Large intestine (tissue), 3 donors: ENCODE results near the gene GNA15. TPM values are rescaled to one million over a fixed set of nuclear protein-coding genes. Genes with fewer than 3 reads are reported as not detected.
A peak's percentile ranks its signal among the peaks of the same experiment; 100 is the strongest.
"Not testable (repeated sequence)": the region's sequence is repeated elsewhere in the genome, so short reads cannot be mapped to it uniquely, and the experiment has no call there.

ENCODE experiments used
- DNase-seq, 2 donors: peaks; one replicate each; pipeline versions ENCODE4 v3.0.0 to v3.0.0-alpha.2; 2013
- H3K27ac ChIP-seq: one replicate; pipeline ENCODE4 v1.5.1; 2013; ENCODE audit warnings: low read length
- H3K27me3 ChIP-seq: 2 replicates; pipeline ENCODE4 v1.6.1; 2013; ENCODE audit warnings: low read length; ENCODE audit not compliant: control insufficient read depth, insufficient read depth
- H3K36me3 ChIP-seq: 2 replicates; pipeline ENCODE4 v1.6.1; 2013; ENCODE audit warnings: low read length; ENCODE audit not compliant: control insufficient read depth, insufficient read depth
- H3K4me1 ChIP-seq: one replicate; pipeline ENCODE4 v1.6.1; 2013; ENCODE audit warnings: low read length; ENCODE audit not compliant: control insufficient read depth, insufficient read depth
- H3K4me3 ChIP-seq: one replicate; pipeline ENCODE4 v1.5.1; 2013; ENCODE audit warnings: low read length
- H3K9me3 ChIP-seq: one replicate; pipeline ENCODE4 v1.6.1; 2013; ENCODE audit warnings: mild to moderate bottlenecking, low read depth, low read length, moderate library complexity; ENCODE audit not compliant: control insufficient read depth
- WGBS: methylation state at CpG from one replicate; pipeline ENCODE4 v1.1.5; 2013; ENCODE audit warnings: low lambda C conversion rate; ENCODE audit not compliant: insufficient coverage; 5-methylcytosine and 5-hydroxymethylcytosine counted together
- polyA plus RNA-seq: library from polyadenylated mRNA; unstranded; fragments of 120-200 nt; gene quantifications from one replicate; pipeline ENCODE4 v1.2.1, GENCODE V29; 2013

GNA15 gene
- polyA plus RNA-seq, 1 donor: 2.1 TPM

DNA sequence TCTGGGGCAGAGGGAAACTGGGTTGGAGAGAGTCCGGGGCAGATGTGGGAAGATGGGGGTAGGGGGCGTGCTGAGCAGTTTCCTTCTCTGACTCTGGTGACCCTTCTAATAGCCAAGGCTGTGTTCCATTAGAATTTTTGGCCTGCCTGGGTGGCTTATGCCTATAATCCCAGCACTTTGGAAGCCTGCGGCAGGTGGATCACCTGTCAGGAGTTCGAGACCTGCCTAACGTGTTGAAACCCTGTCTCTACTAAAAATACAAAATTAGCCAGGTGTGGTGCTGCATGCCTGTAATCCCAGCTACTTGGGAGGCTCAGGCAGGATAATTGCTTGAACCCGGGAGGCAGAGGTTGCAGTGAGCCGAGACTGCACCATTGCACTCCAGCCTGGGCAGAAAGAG, 67.1 kb downstream of the GNA15 start:
- peaks cover 52% of the 10 kb centered on the region for H3K36me3 ChIP-seq
- no CpG with 5 or more reads among the region's 7 CpGs for WGBS

DNA sequence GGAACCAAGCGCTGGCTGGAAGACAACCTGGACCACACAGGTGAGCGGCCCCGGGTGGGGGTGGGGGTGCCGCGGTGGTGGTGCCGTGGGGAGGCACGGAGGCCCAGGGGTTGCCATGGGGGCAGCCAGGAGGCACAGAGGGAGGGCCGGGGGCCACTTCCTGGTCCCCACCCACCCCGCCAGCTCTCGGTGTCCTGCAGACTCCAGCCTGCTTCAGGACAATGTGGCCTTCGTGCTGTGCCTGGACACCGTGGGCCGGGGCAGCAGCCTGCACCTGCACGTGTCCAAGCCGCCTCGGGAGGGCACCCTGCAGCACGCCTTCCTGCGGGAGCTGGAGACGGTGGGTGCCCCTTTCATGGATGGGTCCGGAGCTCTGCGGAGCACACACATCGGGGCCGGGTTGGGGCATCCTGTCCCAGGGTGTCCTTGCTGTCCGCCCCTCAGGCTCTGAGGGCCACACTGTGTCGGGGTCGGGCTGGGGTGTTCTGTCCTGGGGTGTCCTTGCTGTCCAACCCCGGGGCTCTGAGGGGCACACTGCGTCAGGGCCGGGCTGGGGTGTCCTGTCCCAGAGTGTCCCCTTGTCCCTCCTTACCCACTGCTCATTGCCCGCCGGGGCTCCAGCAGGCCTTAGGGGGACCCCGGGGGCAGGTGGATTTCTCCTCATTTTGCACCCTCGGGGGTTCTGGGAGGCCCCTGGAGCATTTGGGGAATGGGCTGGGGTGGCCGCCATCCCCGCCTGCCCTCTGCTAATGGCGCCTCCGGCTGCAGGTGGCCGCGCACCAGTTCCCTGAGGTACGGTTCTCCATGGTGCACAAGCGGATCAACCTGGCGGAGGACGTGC, 68.2 kb downstream of the GNA15 start:
- DNase-seq: no peak
- WGBS: no CpG with 5 or more reads among the region's 43 CpGs
- Histone ChIP-seq H3K9me3 (no peaks in the 10 kb centered on the region), H3K27me3 (no peaks in the 10 kb centered on the region), H3K4me3 (no peak overlapping the region), H3K36me3 (peaks cover 50% of the 10 kb centered on the region), H3K27ac (no peak overlapping the region), H3K4me1 (no peaks in the 10 kb centered on the region)

More for the DNA sequence above, 67.1 kb downstream of the GNA15 start:
- H3K27ac ChIP-seq, DNase-seq, H3K9me3 ChIP-seq, H3K4me3 ChIP-seq, H3K27me3 ChIP-seq, H3K4me1 ChIP-seq: not testable (repeated sequence)

DNA sequence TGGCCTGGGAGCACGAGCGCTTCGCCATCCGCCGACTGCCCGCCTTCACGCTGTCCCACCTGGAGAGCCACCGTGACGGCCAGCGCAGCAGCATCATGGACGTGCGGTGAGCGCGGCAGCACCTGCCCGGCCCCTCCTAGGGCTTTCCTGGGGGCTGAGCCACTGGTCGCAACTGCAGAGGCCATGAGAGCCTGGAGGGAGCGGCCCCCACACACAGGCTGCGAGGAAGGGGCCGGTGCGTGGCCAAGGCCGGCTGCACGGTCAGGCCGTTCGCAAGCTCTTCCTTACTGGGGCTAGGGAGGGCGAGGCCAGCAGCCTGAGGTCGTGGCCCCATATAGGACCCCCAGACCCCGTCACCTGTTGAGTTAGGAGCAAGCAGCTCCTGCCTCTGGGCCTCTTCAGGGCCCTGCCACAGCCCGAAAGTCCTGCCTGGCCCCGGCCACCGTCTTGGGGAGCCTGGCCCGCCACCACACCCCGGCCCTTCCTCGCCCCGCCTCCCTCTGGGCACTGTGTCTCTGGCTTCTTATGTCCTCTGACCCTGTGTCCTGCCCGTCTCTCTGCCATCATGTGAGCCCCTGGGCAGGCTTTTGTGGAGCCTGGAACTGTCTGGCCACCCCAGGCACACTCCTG, 68.9 kb downstream of the GNA15 start:
- Histone ChIP-seq H3K36me3 (peaks cover 50% of the 10 kb centered on the region), H3K4me3 (no peak overlapping the region), H3K27ac (no peak overlapping the region), H3K4me1 (no peaks in the 10 kb centered on the region), H3K27me3 (no peaks in the 10 kb centered on the region), H3K9me3 (no peaks in the 10 kb centered on the region)
- WGBS: no CpG with 5 or more reads among the region's 35 CpGs
- no peak for DNase-seq

DNA sequence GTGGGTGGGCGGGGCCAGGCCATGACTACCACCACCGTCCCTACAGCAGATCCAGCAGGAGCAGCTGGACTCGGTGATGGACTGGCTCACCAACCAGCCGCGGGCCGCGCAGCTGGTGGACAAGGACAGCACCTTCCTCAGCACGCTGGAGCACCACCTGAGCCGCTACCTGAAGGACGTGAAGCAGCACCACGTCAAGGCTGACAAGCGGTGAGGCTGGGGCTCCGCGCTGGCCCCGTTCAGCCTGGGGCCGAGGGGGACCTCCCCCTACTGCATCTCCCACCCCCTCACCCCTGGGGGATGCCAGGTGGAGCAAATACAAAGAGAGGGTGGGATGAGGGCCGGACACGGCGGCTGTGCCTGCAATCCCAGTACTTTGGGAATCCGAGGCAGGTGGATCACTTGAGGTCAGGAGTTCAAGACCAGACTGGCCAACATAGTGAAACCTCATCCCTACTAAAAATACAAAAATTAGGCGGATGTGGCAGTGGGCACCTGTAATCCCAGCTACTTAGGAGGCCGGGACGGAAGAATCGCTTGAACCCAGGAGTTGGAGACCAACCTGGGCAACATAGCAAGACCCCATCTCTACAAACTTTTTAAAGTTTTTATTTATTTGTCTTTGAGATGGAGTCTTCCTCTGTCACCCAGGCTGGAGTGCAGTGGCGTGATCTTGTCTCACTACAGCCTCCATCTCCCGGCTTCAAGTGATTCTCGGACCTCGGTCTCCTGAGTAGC, 70.6 kb downstream of the GNA15 start:
- Histone ChIP-seq H3K4me1 (no peaks in the 10 kb centered on the region), H3K27me3 (no peaks in the 10 kb centered on the region), H3K9me3 (no peaks in the 10 kb centered on the region), H3K27ac (no peak overlapping the region), H3K4me3 (no peak overlapping the region), H3K36me3 (peaks cover 47% of the 10 kb centered on the region)
- WGBS: 100% methylated on average over 2 of the region's 28 CpGs
- DNase-seq: no peak

DNA sequence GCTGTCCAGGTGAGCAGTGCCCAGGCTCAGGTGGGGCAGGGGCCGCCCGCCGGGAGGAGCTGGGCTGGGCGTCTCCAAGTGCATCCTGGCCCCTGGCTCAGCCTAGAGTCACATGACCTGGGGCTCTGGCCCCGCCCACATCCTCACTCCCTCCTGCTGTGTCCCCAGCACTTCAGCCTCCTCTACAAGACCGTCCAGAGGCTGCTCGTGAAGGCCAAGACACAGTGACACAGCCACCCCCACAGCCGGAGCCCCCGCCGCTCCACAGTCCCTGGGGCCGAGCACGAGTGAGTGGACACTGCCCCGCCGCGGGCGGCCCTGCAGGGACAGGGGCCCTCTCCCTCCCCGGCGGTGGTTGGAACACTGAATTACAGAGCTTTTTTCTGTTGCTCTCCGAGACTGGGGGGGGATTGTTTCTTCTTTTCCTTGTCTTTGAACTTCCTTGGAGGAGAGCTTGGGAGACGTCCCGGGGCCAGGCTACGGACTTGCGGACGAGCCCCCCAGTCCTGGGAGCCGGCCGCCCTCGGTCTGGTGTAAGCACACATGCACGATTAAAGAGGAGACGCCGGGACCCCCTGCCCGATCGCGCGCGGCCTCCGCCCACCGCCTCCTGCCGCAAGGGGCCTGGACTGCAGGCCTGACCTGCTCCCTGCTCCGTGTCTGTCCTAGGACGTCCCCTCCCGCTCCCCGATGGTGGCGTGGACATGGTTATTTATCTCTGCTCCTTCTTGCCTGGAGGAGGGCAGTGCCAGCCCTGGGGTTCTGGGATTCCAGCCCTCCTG, 71.8 kb downstream of the GNA15 start:
- no CpG with 5 or more reads among the region's 43 CpGs for WGBS
- DNase-seq: no peak
- Histone ChIP-seq H3K27me3 (no peaks in the 10 kb centered on the region), H3K4me1 (no peaks in the 10 kb centered on the region), H3K9me3 (no peaks in the 10 kb centered on the region), H3K36me3 (peaks cover 44% of the 10 kb centered on the region), H3K27ac (no peak overlapping the region), H3K4me3 (no peak overlapping the region)

DNA sequence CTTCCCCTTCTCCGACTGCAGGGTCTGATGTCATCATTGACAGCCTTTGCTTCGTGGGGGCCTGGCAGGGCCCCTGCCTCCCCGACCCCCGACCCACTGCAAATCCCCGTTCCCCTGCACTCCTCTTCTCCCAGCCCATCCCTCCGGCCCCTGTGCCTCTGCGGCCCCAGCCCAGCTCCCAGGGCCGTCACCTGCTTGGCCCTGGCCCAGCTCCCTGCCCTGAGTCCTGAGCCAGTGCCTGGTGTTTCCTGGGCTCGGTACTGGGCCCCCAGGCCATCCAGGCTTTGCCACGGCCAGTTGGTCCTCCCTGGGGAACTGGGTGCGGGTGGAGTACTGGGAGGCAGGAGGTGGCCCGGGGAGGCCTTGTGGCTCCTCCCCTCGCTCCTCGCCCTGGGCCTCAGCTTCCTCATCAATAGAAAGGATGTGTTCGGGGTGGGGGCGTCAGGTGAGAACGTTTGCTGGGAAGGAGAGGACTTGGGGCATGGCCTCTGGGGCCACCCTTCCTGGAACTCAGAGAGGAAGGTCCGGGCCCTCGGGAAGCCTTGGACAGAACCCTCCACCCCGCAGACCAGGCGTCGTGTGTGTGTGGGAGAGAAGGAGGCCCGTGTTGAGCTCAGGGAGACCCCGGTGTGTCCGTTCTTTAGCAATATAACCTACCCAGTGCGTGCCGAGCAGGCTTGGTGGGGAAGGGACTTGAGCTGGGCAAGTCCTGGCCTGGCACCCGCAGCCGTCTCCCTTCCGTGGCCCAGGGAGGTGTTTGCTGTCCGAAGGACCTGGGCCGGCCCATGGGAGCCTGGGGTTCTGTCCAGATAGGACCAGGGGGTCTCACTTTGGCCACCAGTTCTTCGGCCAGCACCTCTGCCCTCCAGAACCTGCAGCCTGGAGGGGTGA, 72.7 kb downstream of the GNA15 start:
- H3K36me3 ChIP-seq: peaks cover 42% of the 10 kb centered on the region

DNA sequence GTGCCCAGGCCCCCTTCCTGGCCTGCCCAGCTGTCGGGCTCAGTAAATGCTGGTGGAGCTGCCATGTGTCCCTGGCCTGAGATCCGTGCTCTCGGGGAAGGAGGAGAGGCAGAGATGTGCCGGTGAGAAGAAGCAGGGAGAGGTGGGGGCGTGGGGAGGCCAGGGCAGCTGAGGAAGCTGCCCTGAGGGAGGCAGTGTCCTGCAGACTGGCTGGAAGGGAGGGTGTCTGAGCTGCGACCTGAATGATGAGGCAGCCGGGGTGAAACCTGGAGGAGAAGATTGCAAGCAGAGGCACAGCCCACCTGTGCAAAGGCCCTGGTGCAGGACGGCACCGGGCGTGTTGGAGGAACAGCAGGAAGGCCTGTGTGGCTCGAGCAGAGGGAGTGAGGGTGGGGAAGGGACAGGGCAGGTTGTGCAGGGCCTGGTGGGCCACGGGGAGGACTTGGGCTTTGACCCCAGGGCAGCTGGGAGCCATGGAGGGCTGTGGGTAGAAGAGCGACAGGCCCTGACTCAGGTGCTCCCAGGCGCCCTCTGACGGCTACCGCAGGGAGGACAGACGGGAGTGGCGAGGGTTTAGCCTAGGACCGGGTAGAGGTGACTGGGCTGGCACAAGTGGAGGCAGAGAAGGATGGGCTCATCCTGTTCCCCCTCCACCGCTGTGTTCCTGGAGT, 74.6 kb downstream of the GNA15 start:
- WGBS: 40% methylated on average over 1 of the region's 20 CpGs
- H3K36me3 ChIP-seq: peaks cover 25% of the 10 kb centered on the region
- no peaks in the 10 kb centered on the region for H3K27me3 ChIP-seq
- no peak overlapping the region for H3K27ac ChIP-seq
- no peaks in the 10 kb centered on the region for H3K4me1 ChIP-seq
- peak in 1 of 2 donors; percentile 22 for DNase-seq
- H3K4me3 ChIP-seq: no peak overlapping the region
- H3K9me3 ChIP-seq: no peaks in the 10 kb centered on the region

More for the DNA sequence above, 72.7 kb downstream of the GNA15 start:
- H3K9me3 ChIP-seq: no peaks in the 10 kb centered on the region
- H3K27me3 ChIP-seq: no peaks in the 10 kb centered on the region
- no peak for DNase-seq
- 100% methylated on average over 2 of the region's 33 CpGs for WGBS
- no peak overlapping the region for H3K4me3 ChIP-seq
- no peaks in the 10 kb centered on the region for H3K4me1 ChIP-seq
- no peak overlapping the region for H3K27ac ChIP-seq

DNA sequence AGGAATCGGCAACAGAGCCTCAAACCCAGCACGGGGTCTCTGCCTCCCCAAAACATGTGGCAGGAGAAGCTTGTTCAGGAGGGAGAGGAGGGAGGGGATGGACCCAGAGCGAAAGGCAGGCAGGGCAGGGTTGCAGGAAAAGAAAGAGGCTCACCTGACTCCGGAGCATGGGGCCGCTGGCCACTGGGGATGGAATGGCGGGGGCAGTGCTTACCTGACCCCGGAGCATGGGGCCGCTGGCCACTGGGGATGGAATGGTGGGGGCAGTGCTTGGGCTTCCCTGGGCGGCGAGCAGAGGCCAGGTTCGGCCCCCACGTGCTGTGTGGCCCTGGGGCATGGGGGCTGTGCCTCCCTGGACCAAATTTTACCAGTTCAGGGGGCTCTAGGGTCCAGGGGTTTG, 75.4 kb downstream of the GNA15 start:
- WGBS: no CpG with 5 or more reads among the region's 12 CpGs
- Histone ChIP-seq H3K36me3 (peaks cover 22% of the 10 kb centered on the region), H3K27ac (no peak overlapping the region), H3K27me3 (no peaks in the 10 kb centered on the region), H3K9me3 (no peaks in the 10 kb centered on the region), H3K4me1 (no peaks in the 10 kb centered on the region), H3K4me3 (no peak overlapping the region)
- no peak for DNase-seq

DNA sequence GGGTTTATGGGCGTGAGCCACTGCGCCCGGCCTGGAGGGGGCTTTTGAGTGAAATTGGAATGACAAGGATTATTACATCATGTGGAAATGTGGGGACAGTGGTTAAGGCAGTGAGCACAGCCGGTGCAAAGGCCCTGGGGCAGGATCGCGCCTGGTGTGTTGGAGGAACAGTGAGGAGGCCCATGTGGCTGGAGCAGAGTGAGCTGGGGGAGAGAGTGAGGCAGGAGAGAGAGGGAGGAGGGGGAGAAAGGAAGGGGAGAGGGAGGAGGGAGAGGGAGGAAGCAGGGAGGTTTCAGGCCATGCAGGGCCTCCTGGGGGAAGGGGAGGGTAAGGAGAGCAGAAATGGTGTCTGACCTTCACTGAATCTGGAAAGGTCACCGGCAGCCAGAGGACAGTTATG, 77.3 kb downstream of the GNA15 start:
- Histone ChIP-seq H3K27me3 (no peaks in the 10 kb centered on the region), H3K9me3 (no peaks in the 10 kb centered on the region), H3K27ac (no peak overlapping the region), H3K36me3 (peaks cover 6% of the 10 kb centered on the region), H3K4me3 (no peak overlapping the region), H3K4me1 (no peaks in the 10 kb centered on the region)
- no peak for DNase-seq
- WGBS: 95% methylated on average over 4 of the region's 7 CpGs
